ENCODE results near the gene SBF2.
"Not testable (repeated sequence)": the region's sequence is repeated elsewhere in the genome, so short reads cannot be mapped to it uniquely, and the experiment has no call there.

Gene SBF2

GRCh38 chr11:10134975-10135481 lies 159.0 kb downstream of the SBF2 start:
- no peaks in the 10 kb centered on the region for H3K27me3 ChIP-seq (ENCODE audit: control insufficient read depth, insufficient read depth, low read length)
- no peak overlapping the region for H3K4me3 ChIP-seq (ENCODE audit: low read length)
- H3K9ac ChIP-seq (ENCODE audit: low read length), result no peak overlapping the region
- no peaks in the 10 kb centered on the region for H3K4me1 ChIP-seq (ENCODE audit: control insufficient read depth, insufficient read depth, low read length)
- no peaks in the 10 kb centered on the region for H3K9me3 ChIP-seq (ENCODE audit: control insufficient read depth, low read length)
- H3K36me3 ChIP-seq (ENCODE audit: control insufficient read depth, insufficient read depth, low read length), result no peaks in the 10 kb centered on the region

DNA sequence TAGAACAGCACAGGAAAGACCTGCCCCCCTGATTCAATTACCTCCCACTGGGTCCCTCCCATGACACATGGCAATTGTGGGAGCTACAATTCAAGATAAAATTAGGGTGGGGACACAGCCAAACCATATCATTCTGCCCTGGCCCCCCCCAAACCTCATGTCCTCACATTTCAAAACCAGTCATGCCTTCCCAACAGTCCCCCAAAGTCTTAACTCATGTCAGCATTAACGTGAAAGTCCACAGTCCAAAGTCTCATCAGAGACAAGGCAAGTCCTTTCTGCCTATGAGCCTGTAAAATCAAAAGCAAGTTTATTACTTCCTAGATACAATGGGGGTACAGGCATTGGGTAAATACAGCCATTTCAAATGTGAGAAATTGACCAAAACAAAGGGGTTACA lies 159.8 kb downstream of the SBF2 start:
- H3K27me3 ChIP-seq (ENCODE audit: control insufficient read depth, insufficient read depth, low read length); H3K36me3 ChIP-seq (ENCODE audit: control insufficient read depth, insufficient read depth, low read length); H3K9ac ChIP-seq (ENCODE audit: low read length); H3K9me3 ChIP-seq (ENCODE audit: control insufficient read depth, low read length); H3K4me3 ChIP-seq (ENCODE audit: low read length); H3K4me1 ChIP-seq (ENCODE audit: control insufficient read depth, insufficient read depth, low read length): not testable (repeated sequence)

GRCh38 chr11:10133251-10133650 lies 160.8 kb downstream of the SBF2 start:
- not testable (repeated sequence) for H3K4me1 ChIP-seq (ENCODE audit: control insufficient read depth, insufficient read depth, low read length); H3K4me3 ChIP-seq (ENCODE audit: low read length); H3K9me3 ChIP-seq (ENCODE audit: control insufficient read depth, low read length); H3K9ac ChIP-seq (ENCODE audit: low read length); H3K36me3 ChIP-seq (ENCODE audit: control insufficient read depth, insufficient read depth, low read length); H3K27me3 ChIP-seq (ENCODE audit: control insufficient read depth, insufficient read depth, low read length)

GRCh38 chr11:10130875-10131274 lies 163.1 kb downstream of the SBF2 start:
- H3K4me3 ChIP-seq (ENCODE audit: low read length), result no peak overlapping the region
- no peak overlapping the region for H3K9ac ChIP-seq (ENCODE audit: low read length)
- no peaks in the 10 kb centered on the region for H3K4me1 ChIP-seq (ENCODE audit: control insufficient read depth, insufficient read depth, low read length)
- H3K9me3 ChIP-seq (ENCODE audit: control insufficient read depth, low read length), result no peaks in the 10 kb centered on the region
- H3K27me3 ChIP-seq (ENCODE audit: control insufficient read depth, insufficient read depth, low read length), result no peaks in the 10 kb centered on the region
- no peaks in the 10 kb centered on the region for H3K36me3 ChIP-seq (ENCODE audit: control insufficient read depth, insufficient read depth, low read length)

- H3K27me3 ChIP-seq (ENCODE audit: control insufficient read depth, insufficient read depth, low read length); H3K9ac ChIP-seq (ENCODE audit: low read length); H3K36me3 ChIP-seq (ENCODE audit: control insufficient read depth, insufficient read depth, low read length); H3K4me1 ChIP-seq (ENCODE audit: control insufficient read depth, insufficient read depth, low read length); H3K4me3 ChIP-seq (ENCODE audit: low read length); H3K9me3 ChIP-seq (ENCODE audit: control insufficient read depth, low read length): not testable (repeated sequence)
Measured at GRCh38 chr11:10129184-10129583, 164.8 kb downstream of the SBF2 start.

DNA sequence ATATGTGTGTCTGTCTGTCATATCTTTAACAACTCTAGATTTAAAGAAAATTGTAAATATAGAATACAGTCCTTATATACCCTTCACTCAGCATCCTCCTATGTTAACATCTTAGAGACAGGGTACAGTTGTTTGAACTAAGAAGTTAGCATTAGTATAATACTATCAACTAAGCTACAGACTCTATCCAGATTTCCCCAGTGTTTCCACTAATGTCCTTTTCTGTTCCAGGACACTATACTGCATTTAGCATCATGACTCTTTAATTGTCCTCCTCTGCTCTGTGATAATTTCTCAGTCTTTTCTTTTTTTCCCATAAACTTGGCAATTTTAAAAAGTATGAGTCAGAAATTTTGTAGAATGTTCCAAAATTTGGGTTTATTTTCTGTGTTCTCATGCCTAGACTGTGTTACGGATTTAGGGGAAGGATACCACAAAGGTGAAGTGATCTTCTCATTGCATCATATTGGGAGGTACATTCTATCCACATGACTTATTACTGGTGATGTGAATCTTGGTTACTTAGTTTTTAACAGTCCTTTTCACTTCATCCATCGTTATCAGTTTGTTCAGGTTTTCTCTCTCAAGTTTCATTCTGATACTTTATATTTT lies 168.4 kb downstream of the SBF2 start:
- no peaks in the 10 kb centered on the region for H3K9me3 ChIP-seq (ENCODE audit: control insufficient read depth, low read length)
- H3K4me1 ChIP-seq (ENCODE audit: control insufficient read depth, insufficient read depth, low read length), result no peaks in the 10 kb centered on the region
- H3K9ac ChIP-seq (ENCODE audit: low read length), result no peak overlapping the region
- H3K4me3 ChIP-seq (ENCODE audit: low read length), result no peak overlapping the region
- H3K36me3 ChIP-seq (ENCODE audit: control insufficient read depth, insufficient read depth, low read length), result no peaks in the 10 kb centered on the region
- H3K27me3 ChIP-seq (ENCODE audit: control insufficient read depth, insufficient read depth, low read length), result no peaks in the 10 kb centered on the region

GRCh38 chr11:10122326-10123197 lies 171.5 kb downstream of the SBF2 start:
- no peaks in the 10 kb centered on the region for H3K9me3 ChIP-seq (ENCODE audit: control insufficient read depth, low read length)
- H3K4me3 ChIP-seq (ENCODE audit: low read length), result no peak overlapping the region
- no peaks in the 10 kb centered on the region for H3K27me3 ChIP-seq (ENCODE audit: control insufficient read depth, insufficient read depth, low read length)
- no peak overlapping the region for H3K9ac ChIP-seq (ENCODE audit: low read length)
- no peaks in the 10 kb centered on the region for H3K36me3 ChIP-seq (ENCODE audit: control insufficient read depth, insufficient read depth, low read length)
- no peaks in the 10 kb centered on the region for H3K4me1 ChIP-seq (ENCODE audit: control insufficient read depth, insufficient read depth, low read length)

DNA sequence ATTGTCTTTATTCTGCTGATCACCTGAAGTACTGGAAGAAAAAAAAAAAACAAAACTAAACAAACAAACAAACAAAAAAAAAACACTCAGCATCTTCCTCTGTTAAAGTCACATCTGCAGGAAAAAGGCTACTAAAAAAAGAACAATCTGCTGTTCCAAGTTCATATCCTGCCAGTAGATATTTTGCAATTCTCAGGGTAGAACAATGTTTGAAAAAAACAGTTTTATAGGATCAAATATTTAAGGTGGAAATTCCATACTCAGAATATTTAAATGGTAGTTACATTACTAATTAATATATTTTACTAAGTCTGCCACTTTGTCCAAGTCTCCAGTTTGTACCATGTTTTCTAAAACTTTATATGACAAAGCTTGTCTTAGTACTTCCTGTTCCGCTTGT lies 175.2 kb downstream of the SBF2 start:
- Histone ChIP-seq H3K9ac (ENCODE audit: low read length) (no peak overlapping the region), H3K27me3 (ENCODE audit: control insufficient read depth, insufficient read depth, low read length) (no peaks in the 10 kb centered on the region), H3K36me3 (ENCODE audit: control insufficient read depth, insufficient read depth, low read length) (no peaks in the 10 kb centered on the region), H3K4me3 (ENCODE audit: low read length) (no peak overlapping the region), H3K9me3 (ENCODE audit: control insufficient read depth, low read length) (no peaks in the 10 kb centered on the region), H3K4me1 (ENCODE audit: control insufficient read depth, insufficient read depth, low read length) (no peaks in the 10 kb centered on the region)

- no peaks in the 10 kb centered on the region for H3K36me3 ChIP-seq (ENCODE audit: control insufficient read depth, insufficient read depth, low read length)
- no peaks in the 10 kb centered on the region for H3K27me3 ChIP-seq (ENCODE audit: control insufficient read depth, insufficient read depth, low read length)
- H3K4me1 ChIP-seq (ENCODE audit: control insufficient read depth, insufficient read depth, low read length), result no peaks in the 10 kb centered on the region
- no peaks in the 10 kb centered on the region for H3K9me3 ChIP-seq (ENCODE audit: control insufficient read depth, low read length)
- H3K4me3 ChIP-seq (ENCODE audit: low read length), result no peak overlapping the region
- H3K9ac ChIP-seq (ENCODE audit: low read length), result no peak overlapping the region
Measured at GRCh38 chr11:10117709-10118351, 176.2 kb downstream of the SBF2 start.

- H3K9me3 ChIP-seq (ENCODE audit: control insufficient read depth, low read length), result no peaks in the 10 kb centered on the region
- no peak overlapping the region for H3K4me3 ChIP-seq (ENCODE audit: low read length)
- H3K4me1 ChIP-seq (ENCODE audit: control insufficient read depth, insufficient read depth, low read length), result no peaks in the 10 kb centered on the region
- no peaks in the 10 kb centered on the region for H3K36me3 ChIP-seq (ENCODE audit: control insufficient read depth, insufficient read depth, low read length)
- no peaks in the 10 kb centered on the region for H3K27me3 ChIP-seq (ENCODE audit: control insufficient read depth, insufficient read depth, low read length)
- no peak overlapping the region for H3K9ac ChIP-seq (ENCODE audit: low read length)
Measured at GRCh38 chr11:10116588-10116987, 177.4 kb downstream of the SBF2 start.

GRCh38 chr11:10114593-10115404 lies 179.2 kb downstream of the SBF2 start:
- Histone ChIP-seq H3K36me3 (ENCODE audit: control insufficient read depth, insufficient read depth, low read length) (no peaks in the 10 kb centered on the region), H3K27me3 (ENCODE audit: control insufficient read depth, insufficient read depth, low read length) (no peaks in the 10 kb centered on the region), H3K4me1 (ENCODE audit: control insufficient read depth, insufficient read depth, low read length) (no peaks in the 10 kb centered on the region), H3K9me3 (ENCODE audit: control insufficient read depth, low read length) (no peaks in the 10 kb centered on the region), H3K9ac (ENCODE audit: low read length) (no peak overlapping the region), H3K4me3 (ENCODE audit: low read length) (no peak overlapping the region)
